ENCODE measurements around the gene PKIB.
"Not testable (repeated sequence)": the region's sequence is repeated elsewhere in the genome, so short reads cannot be mapped to it uniquely, and the experiment has no call there.

The PKIB gene

GRCh38 chr6:122609881-122610689 lies at the start of gene PKIB:
Gene PKIB (plus strand): TSS chr6:122610405. CDS start chr6:122717795, 107,390 bp downstream.
- peak; percentile 82 for DNase-seq

DNA sequence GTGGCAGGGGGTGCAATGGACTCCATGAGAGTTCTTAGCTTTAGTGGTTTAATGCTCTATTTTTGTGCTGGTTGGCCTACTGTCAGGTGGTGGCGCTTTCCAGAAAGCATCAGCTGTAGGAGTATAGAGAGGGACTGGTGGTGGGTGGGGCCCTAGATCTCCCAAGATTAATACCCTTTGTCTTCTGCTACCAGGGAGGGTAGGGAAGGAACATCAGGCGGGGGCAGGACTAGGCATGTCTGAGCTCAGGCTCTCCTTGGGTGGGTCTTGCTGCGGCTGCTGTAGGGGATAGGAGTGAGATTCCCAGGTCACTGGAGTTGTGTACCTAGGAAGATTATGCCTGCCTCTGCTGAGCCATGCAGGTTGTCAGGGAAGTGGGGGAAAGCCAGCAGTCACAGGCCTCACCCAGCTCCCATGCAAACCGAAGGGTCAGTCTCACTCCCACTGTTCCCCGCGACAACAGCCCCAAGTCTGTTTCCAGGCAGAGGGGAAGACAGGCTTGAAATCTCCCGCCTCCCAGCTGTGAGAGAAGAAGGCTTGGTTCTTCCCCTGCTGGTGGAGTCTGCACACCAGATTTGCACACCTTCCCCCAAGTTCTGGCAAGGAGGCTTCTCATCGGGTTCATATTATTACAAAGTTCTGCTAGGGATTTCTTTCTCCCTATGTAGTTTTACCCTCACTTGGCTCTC lies 46.7 kb upstream of the PKIB start:
- no peak for DNase-seq

GRCh38 chr6:122564230-122564629 lies 46.0 kb upstream of the PKIB start:
- no peak for DNase-seq

GRCh38 chr6:122565708-122566107 lies 44.5 kb upstream of the PKIB start:
- DNase-seq = no peak

DNA sequence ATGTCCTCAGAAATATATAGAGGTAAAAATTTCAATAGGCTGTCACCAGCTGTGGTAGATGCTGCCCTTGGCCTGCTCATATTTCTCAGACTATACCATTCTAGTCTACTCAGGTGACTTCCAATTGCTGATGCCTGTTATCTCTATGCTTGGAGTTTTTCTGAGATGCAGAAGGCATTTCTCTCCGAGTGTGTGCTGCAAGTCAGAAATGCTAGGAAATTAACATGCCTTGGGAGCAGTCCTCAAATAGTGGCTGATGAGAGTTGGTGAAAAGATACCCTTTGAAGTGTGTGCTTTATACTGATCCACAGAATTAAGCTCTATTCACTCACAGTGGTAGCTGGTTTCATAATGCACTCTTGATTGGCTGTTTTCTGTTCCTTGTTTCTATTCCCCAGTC lies 43.2 kb upstream of the PKIB start:
- DNase-seq = no peak

DNA sequence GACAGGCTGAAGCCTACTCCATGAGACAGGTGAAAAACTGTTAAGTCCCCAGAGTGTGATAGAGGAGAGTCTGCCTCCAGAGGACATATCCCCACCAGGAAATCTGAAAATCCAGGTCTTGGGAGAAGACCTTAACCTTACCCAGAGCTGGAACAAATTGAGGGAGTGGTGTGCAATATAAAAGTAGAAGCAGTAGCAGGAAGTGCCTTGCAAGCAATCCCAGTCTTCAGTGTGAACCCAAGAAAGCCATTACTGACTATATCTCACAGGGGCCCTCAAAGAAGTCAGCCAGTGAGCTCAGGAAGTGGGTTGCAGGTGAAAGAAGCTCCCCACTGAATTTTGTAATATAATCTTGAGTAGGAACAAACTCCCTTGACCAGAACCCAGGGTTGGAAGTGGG lies 41.9 kb upstream of the PKIB start:
- no peak for DNase-seq

- DNase-seq = no peak
These were observed 41.4 kb upstream of the PKIB start for GRCh38 chr6:122568797-122569221.

GRCh38 chr6:122569230-122569771 lies 40.9 kb upstream of the PKIB start:
- DNase-seq = no peak

DNA sequence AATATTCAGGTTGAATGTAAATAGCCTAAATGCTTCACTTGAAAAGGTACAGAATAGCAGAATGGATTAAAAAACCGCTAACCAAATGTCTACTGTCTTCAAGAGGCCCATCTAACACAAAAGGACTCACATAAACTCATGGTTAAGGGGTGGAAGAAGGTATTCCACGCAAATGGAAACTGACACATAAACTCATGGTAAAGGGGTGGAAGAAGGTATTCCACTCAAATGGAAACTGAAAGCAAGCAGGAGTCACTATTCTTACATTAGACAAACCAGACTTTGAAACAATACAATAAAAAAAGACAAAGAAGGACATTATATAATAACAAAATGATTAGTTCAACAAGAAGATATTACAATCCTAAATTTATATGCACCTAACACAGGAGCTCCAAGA lies 38.3 kb upstream of the PKIB start:
- no peak for DNase-seq

DNA sequence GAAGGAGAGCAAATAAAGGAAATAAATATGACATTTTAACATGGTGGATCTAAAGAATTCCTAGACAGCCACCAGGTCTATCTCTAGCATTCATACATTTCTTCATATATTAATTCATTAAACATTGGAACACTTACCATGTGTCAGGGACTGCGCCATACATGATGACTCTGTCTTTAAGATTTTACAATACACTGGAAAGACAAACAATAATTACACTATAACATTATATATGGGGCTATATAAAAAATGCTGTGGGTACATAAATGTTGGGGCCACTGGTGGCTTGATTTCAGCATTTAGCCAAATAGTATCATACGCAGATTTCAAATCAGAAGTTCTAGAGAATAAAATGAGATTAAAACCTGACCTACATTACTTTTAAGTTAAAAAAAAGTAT lies 33.3 kb upstream of the PKIB start:
- no peak for DNase-seq

- DNase-seq = no peak
These were observed 31.2 kb upstream of the PKIB start for GRCh38 chr6:122578961-122579360.

GRCh38 chr6:122580737-122581136 lies 29.5 kb upstream of the PKIB start:
- no peak for DNase-seq

GRCh38 chr6:122589115-122589514 lies 21.1 kb upstream of the PKIB start:
- DNase-seq = no peak

GRCh38 chr6:122598295-122598694 lies 11.9 kb upstream of the PKIB start:
- not testable (repeated sequence) for DNase-seq

DNA sequence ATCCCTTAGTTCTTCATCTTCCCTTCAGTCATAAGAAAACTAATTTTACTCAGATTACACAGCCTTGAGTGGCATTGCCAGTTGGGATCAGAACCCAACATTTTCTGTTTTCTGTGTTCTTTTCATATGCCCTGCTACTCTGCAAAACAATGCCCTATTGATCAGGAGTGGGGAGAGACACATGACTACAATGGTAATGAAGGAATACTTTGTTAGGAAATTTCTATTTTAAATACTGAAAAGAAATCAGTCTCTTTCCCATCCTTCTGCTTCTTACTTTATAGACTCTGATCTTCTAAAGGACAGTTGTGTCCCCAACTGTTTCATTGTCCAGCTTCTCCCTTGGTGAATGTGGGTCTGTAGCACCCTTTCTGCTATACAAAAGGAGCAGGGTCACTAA lies 5.5 kb upstream of the PKIB start:
- no peak for DNase-seq

DNA sequence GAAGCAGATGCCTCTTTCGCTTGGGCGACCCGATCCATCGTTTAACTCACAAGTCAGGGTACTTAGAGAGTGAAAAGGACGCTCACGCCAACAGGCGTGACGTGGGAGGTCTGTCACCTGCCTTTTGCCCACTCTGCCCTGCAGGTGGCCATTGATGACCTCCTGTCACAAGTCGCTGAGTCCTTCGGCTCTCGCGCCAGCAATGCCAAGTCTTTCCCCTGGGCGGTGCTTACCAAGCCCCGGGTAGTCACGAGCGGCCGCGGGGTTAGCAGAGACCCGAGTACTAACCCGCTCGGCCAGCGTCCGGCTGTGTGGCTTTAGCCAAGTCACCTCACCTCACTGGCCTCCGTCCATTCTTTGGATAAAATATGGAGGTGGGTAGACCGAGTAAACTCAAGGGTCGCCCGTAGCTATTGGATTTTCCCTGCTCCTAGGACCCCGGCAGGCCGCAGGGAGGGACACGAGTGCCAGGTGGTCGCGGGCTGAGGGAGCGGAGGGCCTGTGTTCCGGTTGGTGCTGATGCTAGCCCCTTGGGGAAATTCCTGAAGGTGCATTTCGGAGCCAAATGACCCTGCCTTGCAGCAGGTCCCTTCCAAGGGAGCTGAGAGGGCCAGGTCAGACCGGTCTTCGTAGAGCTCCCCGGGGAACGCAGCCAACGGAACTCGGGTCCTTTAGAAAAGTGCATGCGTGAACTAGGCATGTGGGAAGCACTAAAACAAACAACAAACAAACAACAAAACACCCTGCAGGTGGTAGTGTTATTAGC lies 668 bp downstream of the PKIB start:
- peak; percentile 48 for DNase-seq

DNA sequence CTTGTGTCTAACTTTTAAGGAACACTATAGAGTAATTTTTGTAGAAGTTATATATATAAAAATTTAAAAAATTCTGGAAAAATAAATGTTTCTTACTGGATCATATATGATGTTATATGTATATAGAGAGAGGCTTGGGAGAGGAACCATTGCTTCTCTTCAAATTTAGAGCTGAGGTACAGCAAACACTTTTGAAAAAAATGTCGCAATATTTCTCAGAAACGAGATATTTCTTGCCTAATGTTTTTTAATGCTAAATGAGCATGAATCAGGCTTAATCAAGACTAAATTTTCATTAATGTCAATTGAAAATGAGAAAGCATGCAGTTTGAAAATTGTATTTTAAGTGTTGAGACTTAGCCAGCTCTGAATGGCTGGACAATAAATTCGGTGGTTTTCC lies 2.6 kb downstream of the PKIB start:
- no peak for DNase-seq

GRCh38 chr6:122614303-122614702 lies 4.1 kb downstream of the PKIB start:
- DNase-seq = no peak

GRCh38 chr6:122615409-122615808 lies 5.2 kb downstream of the PKIB start:
- DNase-seq = no peak

GRCh38 chr6:122616877-122617276 lies 6.7 kb downstream of the PKIB start:
- DNase-seq = no peak

- DNase-seq = no peak
These were observed 9.1 kb downstream of the PKIB start for GRCh38 chr6:122619309-122619708.

GRCh38 chr6:122620428-122620827 lies 10.2 kb downstream of the PKIB start:
- DNase-seq = no peak

DNA sequence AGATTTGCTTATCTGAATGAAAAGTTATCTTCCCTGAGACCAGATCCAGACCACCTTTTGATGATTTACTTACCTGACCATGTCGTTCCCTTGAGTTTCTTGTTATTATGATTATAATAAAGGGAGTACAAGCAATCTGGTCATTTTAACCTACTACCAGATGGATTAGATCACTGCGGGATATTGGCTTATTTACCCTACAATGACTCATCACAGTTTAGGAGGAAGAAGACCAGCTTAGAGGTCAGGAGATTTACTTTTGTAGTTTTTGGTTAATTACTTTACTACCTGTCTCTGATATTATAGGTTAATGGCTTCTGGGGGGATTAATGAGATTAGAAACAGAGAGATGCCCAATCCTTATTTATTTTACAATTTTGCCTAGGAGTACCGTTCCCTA lies 10.7 kb downstream of the PKIB start:
- no peak for DNase-seq
